OCI-LY1 (cell line): ENCODE results near the gene MNT.

Experiments
- CTCF ChIP-seq: fragments of 200-600 bp; sonication (generic), shearing (Covaris generic); IDR thresholded peaks from 2 replicates; pipeline ENCODE4 v1.5.1; 2017; ENCODE audit warnings: mild to moderate bottlenecking, antibody characterized with exemption, low read length, moderate library complexity, mixed read lengths
- EZH2 ChIP-seq: fragments of 200-600 bp; sonication (generic), shearing (Covaris generic); IDR thresholded peaks from 2 replicates; pipeline ENCODE4 v1.8.0; 2017; ENCODE audit warnings: borderline replicate concordance, mixed run types, mild to moderate bottlenecking, antibody characterized with exemption, low read length, moderate library complexity, mixed read lengths

- TF ChIP-seq CTCF, result no peak
- no peak for TF ChIP-seq EZH2
These were observed 390 bp downstream of the MNT start for GRCh38 chr17:2400474-2400866.
